ENCODE results near the gene SERINC5. TPM values are rescaled to one million over a fixed set of nuclear protein-coding genes. Genes with fewer than 3 reads are reported as not detected.
"Not testable (repeated sequence)": the region's sequence is repeated elsewhere in the genome, so short reads cannot be mapped to it uniquely, and the experiment has no call there.

The SERINC5 gene
- 30.6 TPM for total RNA-seq

DNA sequence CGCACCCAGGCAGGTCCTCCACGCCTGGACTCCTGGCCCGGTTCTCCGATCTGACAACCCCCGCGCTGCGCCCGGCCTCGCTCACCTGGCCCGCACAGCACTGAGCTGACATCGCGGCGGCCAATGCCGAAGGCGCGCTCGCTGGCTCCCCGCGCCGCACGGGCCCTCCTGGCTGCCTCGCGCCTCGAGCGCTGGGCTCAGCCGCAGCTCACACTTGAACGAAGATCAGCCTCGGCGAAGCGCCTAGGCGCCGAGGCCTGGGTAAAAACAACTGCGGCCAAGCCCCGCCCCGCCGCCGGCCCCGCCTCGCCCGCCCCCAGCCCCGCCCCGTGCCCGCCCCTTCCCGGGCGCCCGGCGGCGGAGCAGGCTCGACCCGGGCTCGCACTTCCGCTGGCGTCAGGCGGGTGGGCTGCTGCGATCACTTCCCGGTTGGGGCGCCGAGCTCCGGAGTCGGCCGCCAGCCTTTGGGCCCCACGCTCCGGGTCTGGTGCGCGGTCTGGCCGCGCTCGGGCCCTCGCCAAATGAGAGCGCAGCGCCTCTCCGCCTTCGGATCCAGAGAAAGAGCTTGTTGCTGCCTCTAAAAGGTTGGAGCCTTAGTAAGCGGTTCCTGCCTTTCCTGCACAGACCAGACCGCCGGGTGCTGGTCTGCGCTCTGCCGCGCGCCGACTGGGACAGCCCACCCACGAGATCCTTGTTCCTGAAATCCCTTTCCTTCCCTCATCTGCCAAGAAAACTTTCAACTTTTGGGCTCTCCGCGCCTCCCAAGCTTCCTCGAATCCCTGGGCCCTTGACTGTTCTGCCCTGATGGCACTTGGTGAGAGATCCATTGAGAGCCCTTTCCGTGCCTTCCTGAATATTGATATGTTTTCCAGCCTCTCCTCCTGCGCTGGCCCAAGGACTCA, at the start of gene SERINC5:
Gene SERINC5, minus strand, starts transcription at position 238 of the 902 bp plus-strand sequence. Its CDS starts 126 bp downstream, at position 112.
- peak; percentile 93 for DNase-seq

GRCh38 chr5:80302636-80303035, 46.8 kb upstream of the SERINC5 start:
- no peak for DNase-seq

DNA sequence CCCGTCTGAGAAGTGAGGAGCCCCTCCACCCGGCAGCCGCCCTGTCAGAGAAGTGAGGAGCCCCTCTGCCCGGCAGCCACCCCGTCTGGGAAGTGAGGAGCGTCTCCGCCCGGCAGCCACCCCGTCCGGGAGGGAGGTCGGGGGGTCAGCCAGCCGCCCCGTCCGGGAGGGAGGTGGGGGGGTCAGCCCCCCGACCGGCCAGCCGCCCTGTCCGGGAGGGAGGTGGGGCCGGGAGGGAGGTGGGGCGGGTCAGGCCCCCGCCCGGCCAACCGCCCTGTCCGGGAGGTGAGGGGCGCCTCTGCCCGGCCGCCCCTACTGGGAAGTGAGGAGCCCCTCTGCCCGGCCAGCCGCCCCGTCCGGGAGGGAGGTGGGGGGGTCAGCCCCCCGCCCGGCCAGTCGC, 45.5 kb upstream of the SERINC5 start:
- not testable (repeated sequence) for DNase-seq

GRCh38 chr5:80300796-80301195, 44.9 kb upstream of the SERINC5 start:
- not testable (repeated sequence) for DNase-seq

DNA sequence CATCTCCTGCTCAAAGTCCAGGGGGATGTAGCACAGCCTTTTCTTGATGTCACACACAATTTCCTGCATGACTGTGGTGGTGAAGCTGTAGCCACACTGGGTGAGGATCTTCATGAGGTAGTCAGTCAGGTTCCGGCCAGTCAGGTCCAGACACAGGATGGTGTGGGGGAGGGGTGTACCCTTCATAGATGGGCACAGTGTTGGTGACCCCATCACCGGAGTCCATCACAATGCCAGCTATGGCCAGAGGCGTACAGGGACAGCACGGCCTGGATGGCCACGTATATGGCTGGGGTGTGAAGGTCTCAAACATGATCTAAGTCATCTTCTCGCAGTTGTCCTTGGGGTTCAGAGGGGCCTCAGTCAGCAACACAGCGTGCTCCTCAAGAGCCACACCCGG, 44.3 kb upstream of the SERINC5 start:
- DNase-seq: no peak

GRCh38 chr5:80299601-80300000, 43.8 kb upstream of the SERINC5 start:
- DNase-seq: no peak

- DNase-seq: peak; percentile 5
These were observed 40.3 kb upstream of the SERINC5 start for GRCh38 chr5:80296121-80296520.

DNA sequence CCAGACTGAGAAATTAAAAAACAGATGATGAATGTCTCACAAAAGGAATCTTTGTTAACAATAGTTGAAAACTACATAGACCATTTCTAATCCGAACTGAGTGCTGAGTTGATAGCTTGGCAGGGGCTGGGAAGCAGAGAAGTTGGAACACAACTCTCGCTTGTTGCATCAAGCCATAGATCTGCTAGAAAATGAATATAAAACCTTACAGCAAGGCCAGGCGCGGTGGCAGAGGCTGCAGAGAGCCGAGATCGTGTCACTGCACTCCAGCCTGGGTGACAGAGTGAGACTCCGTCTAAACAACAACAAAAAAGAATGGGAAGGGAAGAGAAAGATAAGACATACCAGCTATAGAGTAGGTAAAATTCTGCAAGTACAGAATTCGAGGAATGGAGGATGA, 35.9 kb upstream of the SERINC5 start:
- DNase-seq: no peak

DNA sequence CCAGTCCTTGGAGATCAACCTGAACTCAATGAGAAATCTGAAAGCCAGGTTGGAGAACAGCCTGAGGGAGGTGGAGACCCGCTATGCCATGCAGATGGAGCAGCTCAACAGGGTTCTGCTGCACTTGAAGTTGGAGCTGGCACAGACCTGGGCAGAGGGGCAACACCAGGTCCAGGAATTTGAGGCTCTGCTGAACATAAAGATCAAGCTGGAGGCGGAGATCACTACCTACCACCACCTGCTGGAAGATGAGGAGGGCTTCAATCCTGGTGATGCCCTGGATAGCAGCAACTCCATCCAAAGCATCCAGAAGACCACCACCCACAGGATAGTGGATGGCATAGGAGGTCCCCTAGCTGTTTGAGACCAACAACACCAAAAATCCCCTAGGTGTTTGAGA, 33.5 kb upstream of the SERINC5 start:
- no peak for DNase-seq

DNA sequence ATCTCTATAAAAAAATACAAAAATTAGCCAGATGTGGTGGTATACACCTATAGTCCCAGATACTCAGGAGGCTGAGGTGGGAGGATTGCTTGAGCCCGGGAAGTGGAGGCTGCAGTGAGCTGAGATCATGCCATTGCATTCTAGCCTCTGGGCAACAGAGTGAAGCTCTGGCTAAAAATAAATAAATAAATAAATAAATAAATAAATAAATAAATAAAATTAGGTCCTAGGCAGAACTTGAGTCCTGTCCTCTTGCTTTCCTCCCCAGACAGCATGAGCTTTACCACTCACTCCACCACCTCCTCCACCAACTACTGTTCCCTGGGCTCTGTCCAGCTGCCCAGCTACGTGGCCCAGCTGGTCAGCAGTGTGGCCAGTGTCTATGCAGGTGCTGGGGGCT, 32.3 kb upstream of the SERINC5 start:
- DNase-seq: no peak

DNA sequence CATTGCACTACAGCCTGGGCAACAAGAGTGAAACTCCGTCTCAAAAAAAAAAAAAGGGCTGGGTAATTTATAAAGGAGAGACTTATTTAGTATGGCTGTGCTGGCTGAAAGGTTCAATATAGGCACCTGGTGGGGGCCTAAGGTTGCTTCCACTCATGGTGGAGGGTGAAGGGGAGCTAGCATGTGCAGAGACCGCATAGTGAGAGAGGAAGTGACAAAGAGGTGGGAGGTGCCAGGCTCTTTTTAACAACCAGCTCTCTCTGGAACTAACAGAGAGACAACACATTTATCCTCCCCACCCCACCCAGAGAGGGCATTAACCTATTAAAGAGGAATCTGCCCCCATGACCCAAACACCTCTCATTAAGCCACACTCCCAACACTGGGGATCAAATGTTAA, 28.9 kb upstream of the SERINC5 start:
- no peak for DNase-seq

- DNase-seq: no peak
These were observed 27.5 kb upstream of the SERINC5 start for GRCh38 chr5:80283360-80283759.

DNA sequence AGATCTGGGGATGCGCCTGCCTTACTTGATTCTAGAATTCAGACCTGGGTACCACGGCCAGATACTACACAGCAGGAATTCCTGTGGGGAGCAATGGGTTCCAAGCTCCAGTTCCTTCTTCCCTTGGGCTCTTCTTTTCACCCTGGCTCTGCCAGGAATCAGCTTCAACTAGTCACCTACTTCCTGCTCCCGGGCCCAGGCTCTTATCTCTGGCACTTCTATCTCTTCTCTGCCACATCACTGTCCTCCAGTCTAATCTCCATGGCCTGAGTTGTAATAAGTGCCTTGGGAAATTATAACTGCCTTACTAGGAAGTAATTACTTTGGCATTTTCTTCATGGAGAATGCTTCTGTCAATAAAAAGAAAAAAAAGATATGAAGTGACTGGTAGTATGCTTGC, 26.2 kb upstream of the SERINC5 start:
- DNase-seq: no peak

DNA sequence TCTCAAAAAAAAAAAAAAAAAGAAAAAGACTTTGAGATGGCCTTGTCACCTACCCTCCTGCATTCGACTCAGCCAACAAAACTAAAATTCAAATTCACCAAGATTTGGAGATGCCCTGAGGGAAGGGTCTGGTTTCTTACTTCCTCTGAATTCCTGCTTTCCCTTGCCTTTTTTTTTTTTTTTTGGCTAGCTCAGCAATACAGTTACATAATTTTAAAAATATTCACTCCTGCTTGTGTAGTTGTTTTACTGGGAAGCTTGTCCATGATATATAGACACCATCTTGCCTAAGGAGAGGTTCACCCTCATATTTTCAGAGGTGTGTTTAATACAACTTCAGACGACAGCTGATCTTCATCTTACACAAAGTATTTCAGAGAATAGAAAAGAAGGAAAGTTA, 21.3 kb upstream of the SERINC5 start:
- peak; percentile 48 for DNase-seq

- DNase-seq: no peak
These were observed 20.3 kb upstream of the SERINC5 start for GRCh38 chr5:80276186-80276585.

GRCh38 chr5:80275347-80275746, 19.5 kb upstream of the SERINC5 start:
- peak; percentile 71 for DNase-seq

DNA sequence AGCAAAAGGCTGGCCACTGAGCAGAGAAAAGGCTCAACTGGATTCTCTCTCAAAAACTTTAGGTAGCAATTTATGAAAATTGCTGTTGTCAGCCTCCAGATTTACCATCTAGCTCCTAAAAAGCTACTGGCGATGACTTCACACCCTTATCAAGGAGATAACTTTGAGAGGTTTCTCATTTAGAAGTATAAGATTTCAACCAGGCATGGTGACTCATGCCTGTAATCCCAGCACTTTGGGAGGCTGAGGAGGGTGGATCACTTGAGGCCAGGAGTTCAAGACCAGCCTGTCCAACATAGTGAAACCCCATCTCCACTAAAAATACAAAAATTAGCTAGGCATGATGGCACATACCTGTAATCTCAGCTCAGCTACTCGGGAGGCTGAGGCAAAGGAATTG, 14.7 kb upstream of the SERINC5 start:
- not testable (repeated sequence) for DNase-seq

DNA sequence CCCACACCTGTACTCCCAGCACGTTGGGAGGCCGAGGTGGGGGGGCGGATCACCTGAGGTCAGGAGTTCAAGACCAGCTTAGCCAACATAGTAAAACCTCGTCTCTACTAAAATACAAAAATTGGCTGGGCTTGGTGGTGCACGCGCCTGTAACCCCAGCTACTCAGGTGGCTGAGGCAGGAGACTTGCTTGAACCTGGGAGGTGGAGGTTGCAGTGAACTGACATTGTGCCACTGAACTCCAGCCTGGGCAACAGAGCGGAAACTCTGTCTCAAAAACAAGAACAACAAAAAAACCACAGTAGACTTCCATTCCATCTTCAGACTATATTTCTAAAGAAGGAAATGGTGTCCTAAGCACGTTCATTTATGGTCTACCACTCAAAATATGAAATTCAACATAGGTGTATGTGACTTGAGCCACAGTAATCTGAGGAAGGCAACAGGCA, 14.2 kb upstream of the SERINC5 start:
- DNase-seq: no peak

- DNase-seq: peak; percentile 35
These were observed 13.1 kb upstream of the SERINC5 start for GRCh38 chr5:80268916-80269315.

DNA sequence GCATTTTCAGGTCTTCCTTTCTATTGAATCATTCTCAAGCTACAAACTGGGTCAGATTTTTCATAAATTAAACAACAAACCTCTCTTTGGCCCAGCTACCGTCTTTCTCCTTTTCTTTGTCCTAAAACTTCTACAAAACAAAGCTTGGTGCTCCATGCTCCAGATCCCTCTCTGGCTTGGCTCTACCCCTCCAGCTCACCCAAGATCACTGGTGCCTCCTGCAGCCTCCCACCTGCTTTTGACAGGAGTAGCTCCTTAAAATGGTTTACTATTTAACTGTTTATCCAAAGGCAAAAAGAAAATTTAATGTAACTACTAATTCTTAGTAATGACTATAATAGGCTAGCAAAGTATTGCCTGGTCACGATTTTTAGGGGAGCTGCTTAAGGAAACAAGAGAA, 10.7 kb upstream of the SERINC5 start:
- no peak for DNase-seq

DNA sequence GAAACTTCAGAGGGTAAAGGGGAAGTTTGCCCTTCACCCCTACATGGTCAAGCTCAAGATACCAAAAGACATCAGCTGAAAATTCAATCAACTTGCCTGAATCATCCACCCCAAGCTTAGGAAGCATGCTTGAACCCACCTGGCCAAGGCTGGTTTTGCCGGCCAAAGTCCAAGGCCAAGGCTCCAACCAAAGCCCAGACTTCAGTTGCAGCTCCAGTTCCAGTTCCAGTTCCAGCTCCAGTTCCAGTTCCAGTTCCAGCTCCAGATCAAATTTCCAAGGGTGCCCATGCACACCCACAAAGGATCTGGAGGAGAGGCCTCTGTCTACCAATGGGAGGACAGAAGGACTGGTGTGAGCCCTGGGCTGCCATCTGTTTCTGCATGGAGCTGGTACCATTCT, 4.6 kb upstream of the SERINC5 start:
- DNase-seq: no peak

- no peak for DNase-seq
These were observed 3.8 kb upstream of the SERINC5 start for GRCh38 chr5:80259511-80260203.

DNA sequence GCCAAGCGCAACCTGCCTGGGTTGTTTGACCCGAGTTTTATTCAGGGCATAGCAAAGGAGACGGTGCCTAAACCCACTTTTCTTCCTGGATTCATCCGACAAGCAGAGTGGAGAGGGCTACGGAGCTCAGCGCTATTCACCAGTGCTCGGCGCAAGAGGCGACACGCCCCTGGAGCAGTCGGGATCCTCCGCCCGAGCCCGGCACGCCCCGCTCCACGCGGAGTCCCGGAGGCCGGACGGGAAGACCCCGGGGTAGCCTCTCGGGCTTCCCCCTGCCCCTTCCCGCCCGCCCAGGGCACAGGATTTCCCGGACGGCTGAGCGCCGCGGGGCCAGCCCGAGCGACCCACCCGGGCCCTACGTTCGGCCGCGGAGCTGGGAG, 427 bp downstream of the SERINC5 start:
- DNase-seq: peak; percentile 75
